AG10803 (cell line): Measurements from ENCODE around the gene RANBP10.

Experiments
- DNase-seq: peaks from one replicate; pipeline ENCODE4 v3.0.0; 2010; ENCODE audit warnings: low read depth
- H3K4me3 ChIP-seq: 2 replicates; pipeline ENCODE4 v1.5.1; 2011; ENCODE audit warnings: mild to moderate bottlenecking, low read length, control low read depth
- TF ChIP-seq, protein P1 (sequence below): conservative IDR thresholded peaks from 2 replicates; pipeline ENCODE4 v1.5.1; 2011; ENCODE audit warnings: mild to moderate bottlenecking, low read length, control low read depth, inconsistent platforms

RANBP10 gene

DNA sequence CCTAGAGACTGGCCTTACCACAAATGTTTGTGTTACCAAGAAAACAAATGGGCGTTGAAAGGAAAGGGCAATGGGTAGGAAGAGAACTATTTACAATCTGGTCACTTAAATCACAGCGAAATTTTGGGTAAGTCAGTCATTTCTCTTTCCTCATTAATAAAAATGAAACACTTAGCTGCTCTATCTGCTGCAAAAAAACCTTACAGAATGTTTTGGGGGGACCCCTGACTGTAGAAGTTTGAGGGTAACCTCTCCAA, 39.6 kb upstream of the RANBP10 start:
- TF ChIP-seq, protein P1, sequence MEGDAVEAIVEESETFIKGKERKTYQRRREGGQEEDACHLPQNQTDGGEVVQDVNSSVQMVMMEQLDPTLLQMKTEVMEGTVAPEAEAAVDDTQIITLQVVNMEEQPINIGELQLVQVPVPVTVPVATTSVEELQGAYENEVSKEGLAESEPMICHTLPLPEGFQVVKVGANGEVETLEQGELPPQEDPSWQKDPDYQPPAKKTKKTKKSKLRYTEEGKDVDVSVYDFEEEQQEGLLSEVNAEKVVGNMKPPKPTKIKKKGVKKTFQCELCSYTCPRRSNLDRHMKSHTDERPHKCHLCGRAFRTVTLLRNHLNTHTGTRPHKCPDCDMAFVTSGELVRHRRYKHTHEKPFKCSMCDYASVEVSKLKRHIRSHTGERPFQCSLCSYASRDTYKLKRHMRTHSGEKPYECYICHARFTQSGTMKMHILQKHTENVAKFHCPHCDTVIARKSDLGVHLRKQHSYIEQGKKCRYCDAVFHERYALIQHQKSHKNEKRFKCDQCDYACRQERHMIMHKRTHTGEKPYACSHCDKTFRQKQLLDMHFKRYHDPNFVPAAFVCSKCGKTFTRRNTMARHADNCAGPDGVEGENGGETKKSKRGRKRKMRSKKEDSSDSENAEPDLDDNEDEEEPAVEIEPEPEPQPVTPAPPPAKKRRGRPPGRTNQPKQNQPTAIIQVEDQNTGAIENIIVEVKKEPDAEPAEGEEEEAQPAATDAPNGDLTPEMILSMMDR = no peak
- peak overlapping the region; percentile 88 for H3K4me3 ChIP-seq
- no peak for DNase-seq

DNA sequence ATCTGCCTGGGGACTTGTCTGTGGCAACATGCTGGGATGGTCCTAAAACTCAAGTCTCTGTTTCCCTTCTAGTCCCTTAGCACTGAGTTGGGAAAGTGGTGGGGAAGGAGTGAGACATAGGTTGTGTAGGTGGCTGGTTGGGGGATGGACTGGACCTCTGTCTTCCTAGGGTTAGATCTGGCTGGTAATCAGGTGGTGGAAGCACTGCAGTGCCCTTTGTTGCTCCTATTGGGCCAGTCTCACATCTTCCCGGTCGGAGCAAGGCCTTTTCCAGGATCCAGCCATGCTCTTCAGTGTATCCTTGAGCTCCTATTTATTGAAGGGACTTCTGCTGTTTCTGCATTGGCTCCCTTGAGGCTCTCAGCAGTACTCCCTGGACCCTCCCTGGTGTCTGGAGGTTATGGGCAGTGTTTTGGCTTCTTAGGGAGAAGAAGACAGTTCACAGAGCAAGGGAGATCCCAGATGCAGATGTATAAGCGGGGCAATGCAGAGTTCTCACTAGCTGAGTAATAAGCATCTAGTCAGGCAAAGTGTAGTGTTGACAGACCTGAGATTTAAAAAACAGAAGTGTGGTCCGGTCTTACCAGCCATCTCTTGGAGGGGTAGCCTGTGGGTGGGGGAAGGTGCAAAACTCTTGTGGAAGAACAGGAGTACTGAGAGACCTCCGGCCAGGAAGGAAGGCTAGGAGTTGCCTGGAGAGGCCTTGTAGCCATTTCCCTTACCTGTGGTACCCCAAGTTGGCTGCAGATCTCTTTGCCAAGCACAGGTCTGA, 39.1 kb upstream of the RANBP10 start:
- H3K4me3 ChIP-seq = peak overlapping the region; percentile 88
- TF ChIP-seq, protein P1 = no peak
- DNase-seq = no peak

DNA sequence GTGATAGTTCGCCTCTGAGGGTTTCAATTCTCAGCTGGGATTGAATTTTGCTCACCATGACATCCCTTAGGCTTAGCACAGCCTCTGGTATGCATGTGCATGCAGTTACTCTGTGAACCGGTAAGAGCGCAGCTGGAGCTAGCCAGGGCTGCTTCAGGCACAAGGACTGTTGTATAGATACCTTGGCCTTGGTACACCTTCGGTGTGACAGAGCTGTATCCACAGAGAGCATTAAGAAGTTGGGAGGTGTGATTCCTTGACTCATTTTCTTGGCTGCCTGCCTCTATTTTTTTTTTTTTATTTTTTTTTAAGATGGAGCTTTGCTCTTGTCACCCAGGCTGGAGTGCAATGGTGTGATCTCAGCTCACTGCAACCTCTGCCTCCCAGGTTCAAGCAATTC, 38.1 kb upstream of the RANBP10 start:
- peak; percentile 37 for DNase-seq
- TF ChIP-seq, protein P1 = peak; percentile 32
- peak overlapping the region; percentile 8; the same call in 1 of the 2 replicates for H3K4me3 ChIP-seq

DNA sequence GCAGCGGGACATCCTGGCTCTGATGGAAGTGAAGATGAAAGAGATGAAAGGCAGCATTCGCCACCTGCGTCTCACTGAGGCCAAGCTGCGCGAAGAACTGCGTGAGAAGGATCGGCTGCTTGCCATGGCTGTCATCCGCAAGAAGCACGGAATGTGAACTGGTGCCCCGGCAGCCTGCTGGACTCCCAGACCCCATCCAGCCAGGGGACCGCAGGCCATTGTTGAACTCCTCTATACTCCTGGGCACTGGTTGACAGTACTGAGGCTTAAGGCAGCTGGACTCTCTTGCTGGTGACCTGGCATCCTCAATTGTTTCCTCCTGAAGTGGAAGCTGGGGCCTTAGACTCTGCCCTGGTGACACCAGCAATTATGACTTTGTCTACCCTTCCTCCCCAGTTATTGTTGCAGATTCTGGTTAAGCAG, 37.0 kb upstream of the RANBP10 start:
- H3K4me3 ChIP-seq = peak overlapping the region; percentile 95
- TF ChIP-seq, protein P1 = no peak
- DNase-seq = peak; percentile 41

DNA sequence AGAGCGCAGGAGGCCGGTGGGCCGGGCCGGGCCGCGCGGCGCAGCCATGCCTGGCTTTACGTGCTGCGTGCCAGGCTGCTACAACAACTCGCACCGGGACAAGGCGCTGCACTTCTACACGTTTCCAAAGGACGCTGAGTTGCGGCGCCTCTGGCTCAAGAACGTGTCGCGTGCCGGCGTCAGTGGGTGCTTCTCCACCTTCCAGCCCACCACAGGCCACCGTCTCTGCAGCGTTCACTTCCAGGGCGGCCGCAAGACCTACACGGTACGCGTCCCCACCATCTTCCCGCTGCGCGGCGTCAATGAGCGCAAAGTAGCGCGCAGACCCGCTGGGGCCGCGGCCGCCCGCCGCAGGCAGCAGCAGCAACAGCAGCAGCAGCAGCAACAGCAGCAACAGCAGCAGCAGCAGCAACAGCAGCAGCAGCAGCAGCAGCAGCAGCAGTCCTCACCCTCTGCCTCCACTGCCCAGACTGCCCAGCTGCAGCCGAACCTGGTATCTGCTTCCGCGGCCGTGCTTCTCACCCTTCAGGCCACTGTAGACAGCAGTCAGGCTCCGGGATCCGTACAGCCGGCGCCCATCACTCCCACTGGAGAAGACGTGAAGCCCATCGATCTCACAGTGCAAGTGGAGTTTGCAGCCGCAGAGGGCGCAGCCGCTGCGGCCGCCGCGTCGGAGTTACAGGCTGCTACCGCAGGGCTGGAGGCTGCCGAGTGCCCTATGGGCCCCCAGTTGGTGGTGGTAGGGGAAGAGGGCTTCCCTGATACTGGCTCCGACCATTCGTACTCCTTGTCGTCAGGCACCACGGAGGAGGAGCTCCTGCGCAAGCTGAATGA, 36.4 kb upstream of the RANBP10 start:
- TF ChIP-seq, protein P1 = peak; percentile 43
- DNase-seq = peak; percentile 45
- peak overlapping the region; percentile 95 for H3K4me3 ChIP-seq

DNA sequence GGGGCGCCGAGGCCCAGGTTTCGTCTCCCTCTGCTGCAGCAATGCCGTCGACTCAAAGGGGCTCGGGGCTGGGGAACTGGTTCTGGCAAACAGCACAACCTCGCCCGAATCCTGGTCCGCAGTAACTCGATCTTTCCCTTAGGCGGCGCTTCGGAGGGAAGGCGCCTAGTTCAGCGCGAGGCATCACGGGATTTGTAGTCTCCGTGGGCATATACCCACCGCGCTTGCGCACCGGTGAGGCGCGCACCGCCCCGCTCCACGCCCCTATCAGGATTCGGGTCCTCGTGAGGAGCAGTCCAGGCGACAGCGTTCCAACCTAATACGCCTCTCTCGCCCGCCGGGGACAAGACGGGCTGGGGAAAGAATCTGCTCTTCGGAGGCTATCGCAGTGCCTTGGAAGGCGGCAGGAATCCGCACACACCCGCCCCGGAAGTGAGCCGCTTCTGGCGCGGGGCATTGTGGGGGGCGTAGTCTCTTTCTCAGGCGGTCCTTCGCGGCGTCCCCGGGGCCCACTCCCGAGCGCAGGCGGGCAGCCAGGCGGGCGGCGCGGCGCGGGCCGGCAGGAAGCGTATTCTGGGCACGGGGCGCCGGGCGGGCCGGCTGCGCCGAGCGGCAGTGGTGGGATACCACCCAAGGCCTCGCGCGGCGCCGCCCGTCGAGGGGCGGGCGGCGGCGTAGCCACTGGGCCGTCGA, 35.6 kb upstream of the RANBP10 start, which contains the start of gene THAP11:
THAP11 (plus strand) TSS at position 505 of the 693 bp plus-strand sequence. CDS start 235 bp downstream, outside the sequence.
- H3K4me3 ChIP-seq = peak within 1 kb of the TSS; percentile 95
- TF ChIP-seq, protein P1 = peak; percentile 76
- DNase-seq = peak; percentile 89
